Kidney glomerular epithelial cell (primary cell): ENCODE measurements around the gene LRRK1.

Experiments used
- DNase-seq: peaks from one replicate; lab custom pipeline; 2025; lab: John Stamatoyannopoulos, UW

Gene LRRK1

GRCh38 chr15:101004500-101004899 is 85.3 kb downstream of the LRRK1 start:
- DNase-seq = no peak

GRCh38 chr15:101004986-101005747 is 86.0 kb downstream of the LRRK1 start:
- DNase-seq = no peak

GRCh38 chr15:101006931-101007691 is 88.0 kb downstream of the LRRK1 start:
- DNase-seq = peak; percentile 65

- DNase-seq = peak; percentile 90
Observed at GRCh38 chr15:101008158-101009139, 89.3 kb downstream of the LRRK1 start.

- DNase-seq = no peak
Observed at GRCh38 chr15:101009176-101009575, 90.0 kb downstream of the LRRK1 start.

GRCh38 chr15:101010781-101011180 is 91.6 kb downstream of the LRRK1 start:
- no peak for DNase-seq

- no peak for DNase-seq
Observed at GRCh38 chr15:101012326-101013200, 93.4 kb downstream of the LRRK1 start.

- DNase-seq = no peak
Observed at GRCh38 chr15:101013201-101013550, 94.0 kb downstream of the LRRK1 start.

GRCh38 chr15:101013769-101014675 is 94.9 kb downstream of the LRRK1 start:
- no peak for DNase-seq

- DNase-seq = peak; percentile 12
Observed at GRCh38 chr15:101014921-101015841, 96.0 kb downstream of the LRRK1 start.

- no peak for DNase-seq
Observed at GRCh38 chr15:101016581-101016980, 97.4 kb downstream of the LRRK1 start.

GRCh38 chr15:101017093-101017754 is 98.1 kb downstream of the LRRK1 start:
- peak; percentile 1 for DNase-seq

- no peak for DNase-seq
Observed at GRCh38 chr15:101018016-101018415, 98.9 kb downstream of the LRRK1 start.

GRCh38 chr15:101018450-101018849 is 99.3 kb downstream of the LRRK1 start:
- no peak for DNase-seq

- DNase-seq = no peak
Observed at GRCh38 chr15:101019366-101019896, 100.3 kb downstream of the LRRK1 start.

GRCh38 chr15:101020451-101020850 is 101.3 kb downstream of the LRRK1 start:
- DNase-seq = no peak

- DNase-seq = no peak
Observed at GRCh38 chr15:101020945-101021344, 101.8 kb downstream of the LRRK1 start.

- DNase-seq = no peak
Observed at GRCh38 chr15:101022306-101022705, 103.1 kb downstream of the LRRK1 start.
